ENCODE measurements around the gene IQGAP1.
"Not testable (repeated sequence)": the region's sequence is repeated elsewhere in the genome, so short reads cannot be mapped to it uniquely, and the experiment has no call there.

The IQGAP1 gene

GRCh38 chr15:90402767-90403166 lies 14.7 kb downstream of the IQGAP1 start:
- Histone ChIP-seq H3K4me1 (ENCODE audit: control insufficient read depth, insufficient read depth, low read length) (peaks cover 42% of the 10 kb centered on the region), H3K36me3 (ENCODE audit: control insufficient read depth, insufficient read depth, low read length) (no peaks in the 10 kb centered on the region), H3K4me3 (ENCODE audit: low read length) (no peak overlapping the region), H3K27me3 (ENCODE audit: control insufficient read depth, insufficient read depth, low read length) (no peaks in the 10 kb centered on the region), H3K9ac (ENCODE audit: low read length) (no peak overlapping the region), H3K27ac (ENCODE audit: low read depth, low read length) (peak overlapping the region; percentile 37)

- H3K27me3 ChIP-seq (ENCODE audit: control insufficient read depth, insufficient read depth, low read length), result no peaks in the 10 kb centered on the region
- H3K9ac ChIP-seq (ENCODE audit: low read length), result no peak overlapping the region
- no peaks in the 10 kb centered on the region for H3K36me3 ChIP-seq (ENCODE audit: control insufficient read depth, insufficient read depth, low read length)
- peak overlapping the region; percentile 40 for H3K27ac ChIP-seq (ENCODE audit: low read depth, low read length)
- H3K4me3 ChIP-seq (ENCODE audit: low read length), result no peak overlapping the region
- H3K4me1 ChIP-seq (ENCODE audit: control insufficient read depth, insufficient read depth, low read length), result peaks cover 42% of the 10 kb centered on the region
Observed at GRCh38 chr15:90405055-90405607, 17.1 kb downstream of the IQGAP1 start.

GRCh38 chr15:90407336-90407735 lies 19.3 kb downstream of the IQGAP1 start:
- H3K36me3 ChIP-seq (ENCODE audit: control insufficient read depth, insufficient read depth, low read length), result no peaks in the 10 kb centered on the region

GRCh38 chr15:90407871-90408317 lies 19.9 kb downstream of the IQGAP1 start:
- H3K27me3 ChIP-seq (ENCODE audit: control insufficient read depth, insufficient read depth, low read length), result no peaks in the 10 kb centered on the region
- no peak overlapping the region for H3K4me3 ChIP-seq (ENCODE audit: low read length)
- no peak overlapping the region for H3K9ac ChIP-seq (ENCODE audit: low read length)
- H3K4me1 ChIP-seq (ENCODE audit: control insufficient read depth, insufficient read depth, low read length), result peaks cover 27% of the 10 kb centered on the region
- H3K27ac ChIP-seq (ENCODE audit: low read depth, low read length), result no peak overlapping the region
- no peaks in the 10 kb centered on the region for H3K36me3 ChIP-seq (ENCODE audit: control insufficient read depth, insufficient read depth, low read length)

More at GRCh38 chr15:90407336-90407735, 19.3 kb downstream of the IQGAP1 start:
- Histone ChIP-seq H3K27ac (ENCODE audit: low read depth, low read length) (no peak overlapping the region), H3K4me1 (ENCODE audit: control insufficient read depth, insufficient read depth, low read length) (peaks cover 24% of the 10 kb centered on the region), H3K27me3 (ENCODE audit: control insufficient read depth, insufficient read depth, low read length) (no peaks in the 10 kb centered on the region), H3K9ac (ENCODE audit: low read length) (no peak overlapping the region), H3K4me3 (ENCODE audit: low read length) (no peak overlapping the region)

GRCh38 chr15:90408657-90409056 lies 20.6 kb downstream of the IQGAP1 start:
- H3K4me3 ChIP-seq (ENCODE audit: low read length), result no peak overlapping the region
- peaks cover 28% of the 10 kb centered on the region for H3K4me1 ChIP-seq (ENCODE audit: control insufficient read depth, insufficient read depth, low read length)
- H3K9ac ChIP-seq (ENCODE audit: low read length), result no peak overlapping the region
- no peak overlapping the region for H3K27ac ChIP-seq (ENCODE audit: low read depth, low read length)
- no peaks in the 10 kb centered on the region for H3K36me3 ChIP-seq (ENCODE audit: control insufficient read depth, insufficient read depth, low read length)
- no peaks in the 10 kb centered on the region for H3K27me3 ChIP-seq (ENCODE audit: control insufficient read depth, insufficient read depth, low read length)

- not testable (repeated sequence) for H3K27me3 ChIP-seq (ENCODE audit: control insufficient read depth, insufficient read depth, low read length); H3K36me3 ChIP-seq (ENCODE audit: control insufficient read depth, insufficient read depth, low read length); H3K9ac ChIP-seq (ENCODE audit: low read length); H3K27ac ChIP-seq (ENCODE audit: low read depth, low read length); H3K4me3 ChIP-seq (ENCODE audit: low read length)
- peaks cover 35% of the 10 kb centered on the region for H3K4me1 ChIP-seq (ENCODE audit: control insufficient read depth, insufficient read depth, low read length)
Observed at GRCh38 chr15:90409587-90409986, 21.5 kb downstream of the IQGAP1 start.

- not testable (repeated sequence) for H3K9ac ChIP-seq (ENCODE audit: low read length); H3K27me3 ChIP-seq (ENCODE audit: control insufficient read depth, insufficient read depth, low read length); H3K36me3 ChIP-seq (ENCODE audit: control insufficient read depth, insufficient read depth, low read length); H3K27ac ChIP-seq (ENCODE audit: low read depth, low read length); H3K4me3 ChIP-seq (ENCODE audit: low read length)
- H3K4me1 ChIP-seq (ENCODE audit: control insufficient read depth, insufficient read depth, low read length), result peaks cover 34% of the 10 kb centered on the region
Observed at GRCh38 chr15:90410316-90410715, 22.3 kb downstream of the IQGAP1 start.

GRCh38 chr15:90411176-90411575 lies 23.1 kb downstream of the IQGAP1 start:
- H3K4me3 ChIP-seq (ENCODE audit: low read length), result no peak overlapping the region
- H3K9ac ChIP-seq (ENCODE audit: low read length), result no peak overlapping the region
- no peaks in the 10 kb centered on the region for H3K27me3 ChIP-seq (ENCODE audit: control insufficient read depth, insufficient read depth, low read length)
- H3K36me3 ChIP-seq (ENCODE audit: control insufficient read depth, insufficient read depth, low read length), result no peaks in the 10 kb centered on the region
- H3K27ac ChIP-seq (ENCODE audit: low read depth, low read length), result no peak overlapping the region
- H3K4me1 ChIP-seq (ENCODE audit: control insufficient read depth, insufficient read depth, low read length), result peaks cover 29% of the 10 kb centered on the region

- no peak overlapping the region for H3K9ac ChIP-seq (ENCODE audit: low read length)
- H3K4me1 ChIP-seq (ENCODE audit: control insufficient read depth, insufficient read depth, low read length), result peaks cover 25% of the 10 kb centered on the region
- H3K36me3 ChIP-seq (ENCODE audit: control insufficient read depth, insufficient read depth, low read length), result no peaks in the 10 kb centered on the region
- no peak overlapping the region for H3K4me3 ChIP-seq (ENCODE audit: low read length)
- no peaks in the 10 kb centered on the region for H3K27me3 ChIP-seq (ENCODE audit: control insufficient read depth, insufficient read depth, low read length)
- H3K27ac ChIP-seq (ENCODE audit: low read depth, low read length), result peak overlapping the region; percentile 46
Observed at GRCh38 chr15:90412356-90413194, 24.5 kb downstream of the IQGAP1 start.

- Histone ChIP-seq H3K4me1 (ENCODE audit: control insufficient read depth, insufficient read depth, low read length) (peaks cover 21% of the 10 kb centered on the region), H3K4me3 (ENCODE audit: low read length) (no peak overlapping the region), H3K9ac (ENCODE audit: low read length) (no peak overlapping the region)
Observed at GRCh38 chr15:90413411-90414379, 25.7 kb downstream of the IQGAP1 start.

GRCh38 chr15:90414408-90415028 lies 26.5 kb downstream of the IQGAP1 start:
- H3K4me3 ChIP-seq (ENCODE audit: low read length), result no peak overlapping the region
- no peak overlapping the region for H3K27ac ChIP-seq (ENCODE audit: low read depth, low read length)
- H3K36me3 ChIP-seq (ENCODE audit: control insufficient read depth, insufficient read depth, low read length), result no peaks in the 10 kb centered on the region
- H3K9ac ChIP-seq (ENCODE audit: low read length), result no peak overlapping the region
- no peaks in the 10 kb centered on the region for H3K27me3 ChIP-seq (ENCODE audit: control insufficient read depth, insufficient read depth, low read length)
- peaks cover 27% of the 10 kb centered on the region for H3K4me1 ChIP-seq (ENCODE audit: control insufficient read depth, insufficient read depth, low read length)

More at GRCh38 chr15:90413411-90414379, 25.7 kb downstream of the IQGAP1 start:
- peak overlapping the region; percentile 14 for H3K27ac ChIP-seq (ENCODE audit: low read depth, low read length)
- no peaks in the 10 kb centered on the region for H3K36me3 ChIP-seq (ENCODE audit: control insufficient read depth, insufficient read depth, low read length)
- H3K27me3 ChIP-seq (ENCODE audit: control insufficient read depth, insufficient read depth, low read length), result no peaks in the 10 kb centered on the region

- not testable (repeated sequence) for H3K36me3 ChIP-seq (ENCODE audit: control insufficient read depth, insufficient read depth, low read length); H3K27me3 ChIP-seq (ENCODE audit: control insufficient read depth, insufficient read depth, low read length); H3K27ac ChIP-seq (ENCODE audit: low read depth, low read length); H3K9ac ChIP-seq (ENCODE audit: low read length); H3K4me3 ChIP-seq (ENCODE audit: low read length)
- H3K4me1 ChIP-seq (ENCODE audit: control insufficient read depth, insufficient read depth, low read length), result peaks cover 36% of the 10 kb centered on the region
Observed at GRCh38 chr15:90416052-90416451, 28.0 kb downstream of the IQGAP1 start.
